DOHH2 (cell line): ENCODE results near the gene CERS3.

ENCODE experiments used
- H3F3A ChIP-seq: fragments of 200-600 bp; sonication (generic), shearing (Covaris generic); 2 replicates; pipeline ENCODE4 v1.6.0; 2016; ENCODE audit warnings: antibody characterized with exemption, mild to moderate bottlenecking; ENCODE audit not compliant: control insufficient read depth, insufficient read depth
- H3K27ac ChIP-seq: fragments of 200-600 bp; sonication (generic); 2 replicates; pipeline ENCODE4 v1.5.1; 2014; ENCODE audit warnings: low read depth, mild to moderate bottlenecking, low read length, moderate library complexity
- H3K27me3 ChIP-seq: fragments of 200-600 bp; sonication (generic); 2 replicates; pipeline ENCODE4 v1.6.1; 2014; ENCODE audit warnings: mild to moderate bottlenecking, low read length, mixed read lengths; ENCODE audit not compliant: control insufficient read depth
- H3K36me3 ChIP-seq: fragments of 200-600 bp; sonication (generic); 2 replicates; pipeline ENCODE4 v1.6.1; 2014; ENCODE audit warnings: mild to moderate bottlenecking, low read length, moderate library complexity, mixed read lengths; ENCODE audit not compliant: control insufficient read depth
- H3K4me1 ChIP-seq: fragments of 200-600 bp; sonication (generic); 2 replicates; pipeline ENCODE4 v1.6.1; 2014; ENCODE audit warnings: mild to moderate bottlenecking, low read length, mixed read lengths; ENCODE audit not compliant: control insufficient read depth
- H3K4me2 ChIP-seq: fragments of 200-600 bp; sonication (generic); 2 replicates; pipeline ENCODE4 v1.6.0; 2014; ENCODE audit warnings: mild to moderate bottlenecking, low read length, moderate library complexity
- H3K4me3 ChIP-seq: fragments of 200-600 bp; sonication (generic); 2 replicates; pipeline ENCODE4 v1.5.1; 2014; ENCODE audit warnings: mild to moderate bottlenecking, low read length, mixed read lengths
- H3K79me2 ChIP-seq: fragments of 200-600 bp; sonication (generic); 2 replicates; pipeline ENCODE4 v1.6.1; 2014; ENCODE audit warnings: mild to moderate bottlenecking, low read length, mixed read lengths; ENCODE audit not compliant: control insufficient read depth
- H3K9me2 ChIP-seq: fragments of 200-600 bp; sonication (generic); replicated peaks from 2 replicates; pipeline ENCODE4 v1.6.1; 2014; ENCODE audit warnings: mild to moderate bottlenecking, low read length, mixed read lengths; ENCODE audit not compliant: control insufficient read depth
- H3K9me3 ChIP-seq: fragments of 200-600 bp; sonication (generic); 2 replicates; pipeline ENCODE4 v1.6.1; 2014; ENCODE audit warnings: antibody characterized with exemption, low read length, mixed read lengths; ENCODE audit not compliant: control insufficient read depth, insufficient read depth
- H4K20me1 ChIP-seq: fragments of 200-600 bp; sonication (generic); 2 replicates; pipeline ENCODE4 v1.6.0; 2014; ENCODE audit warnings: low read depth, mild to moderate bottlenecking, antibody characterized with exemption, low read length, moderate library complexity; ENCODE audit not compliant: control insufficient read depth, insufficient read depth
- CTCF ChIP-seq: fragments of 200-600 bp; sonication (generic); IDR thresholded peaks from one replicate; pipeline ENCODE4 v1.5.1; 2014; ENCODE audit warnings: antibody characterized with exemption, mild to moderate bottlenecking, low read depth, low read length; ENCODE audit not compliant: poor library complexity, severe bottlenecking
- EZH2phosphoT487 ChIP-seq: fragments of 200-600 bp; sonication (generic); IDR thresholded peaks from 2 replicates; pipeline ENCODE4 v1.6.1; 2017; ENCODE audit warnings: borderline replicate concordance, mild to moderate bottlenecking, antibody characterized with exemption, low read length, moderate library complexity, mixed read lengths

The CERS3 gene

GRCh38 chr15:100493213-100493612, 35.5 kb downstream of the CERS3 start:
- H3K27me3 ChIP-seq = 0 out of 2 replicates have a peak, but pooled peaks cover 3% of the 10 kb centered on the region
- H3K9me3 ChIP-seq = no peaks in the 10 kb centered on the region; the same call in 1 of the 2 replicates
- no peaks in the 10 kb centered on the region for H3K9me2 ChIP-seq
- no peak overlapping the region for H3K27ac ChIP-seq
- TF ChIP-seq EZH2phosphoT487 (no peak), CTCF (no peak)
- no peaks in the 10 kb centered on the region for H3K36me3 ChIP-seq
- no peak overlapping the region for H3K4me2 ChIP-seq
- H3F3A ChIP-seq = no peaks in the 10 kb centered on the region
- H3K4me1 ChIP-seq = no peaks in the 10 kb centered on the region
- H3K4me3 ChIP-seq = no peak overlapping the region
- no peaks in the 10 kb centered on the region for H4K20me1 ChIP-seq
- no peaks in the 10 kb centered on the region for H3K79me2 ChIP-seq

GRCh38 chr15:100484443-100484842, 44.3 kb downstream of the CERS3 start:
- Histone ChIP-seq H3K4me2 (no peak overlapping the region), H3K36me3 (no peaks in the 10 kb centered on the region), H3K9me3 (no peaks in the 10 kb centered on the region), H3K27ac (no peak overlapping the region), H3K9me2 (no peaks in the 10 kb centered on the region), H3K4me3 (no peak overlapping the region), H3K79me2 (no peaks in the 10 kb centered on the region), H3K4me1 (no peaks in the 10 kb centered on the region), H3F3A (no peaks in the 10 kb centered on the region), H3K27me3 (no peaks in the 10 kb centered on the region), H4K20me1 (no peaks in the 10 kb centered on the region)
- TF ChIP-seq EZH2phosphoT487 (no peak), CTCF (no peak)

- no peak overlapping the region for H3K4me2 ChIP-seq
- H3K9me3 ChIP-seq = peaks cover 4% of the 10 kb centered on the region; the same call in 1 of the 2 replicates
- no peaks in the 10 kb centered on the region for H3K79me2 ChIP-seq
- H4K20me1 ChIP-seq = no peaks in the 10 kb centered on the region
- H3K4me1 ChIP-seq = no peaks in the 10 kb centered on the region
- H3K36me3 ChIP-seq = no peaks in the 10 kb centered on the region
- no peaks in the 10 kb centered on the region for H3K9me2 ChIP-seq
- no peaks in the 10 kb centered on the region for H3K27me3 ChIP-seq
- no peaks in the 10 kb centered on the region for H3F3A ChIP-seq
- no peak overlapping the region for H3K27ac ChIP-seq
- TF ChIP-seq CTCF (no peak), EZH2phosphoT487 (no peak)
- no peak overlapping the region for H3K4me3 ChIP-seq
Observed at GRCh38 chr15:100483370-100483769, 45.4 kb downstream of the CERS3 start.

- Histone ChIP-seq H3K4me3 (no peak overlapping the region), H4K20me1 (no peaks in the 10 kb centered on the region), H3K9me2 (no peaks in the 10 kb centered on the region), H3K4me1 (no peaks in the 10 kb centered on the region), H3K27me3 (no peaks in the 10 kb centered on the region), H3F3A (no peaks in the 10 kb centered on the region), H3K4me2 (no peak overlapping the region), H3K79me2 (no peaks in the 10 kb centered on the region), H3K9me3 (peaks cover 13% of the 10 kb centered on the region; the same call in 1 of the 2 replicates), H3K27ac (no peak overlapping the region), H3K36me3 (no peaks in the 10 kb centered on the region)
- TF ChIP-seq CTCF (no peak), EZH2phosphoT487 (no peak)
Observed at GRCh38 chr15:100476805-100477204, 51.9 kb downstream of the CERS3 start.
